ENCODE measurements around the gene GLIPR1. TPM values are rescaled to one million over a fixed set of nuclear protein-coding genes. Genes with fewer than 3 reads are reported as not detected.
"Not testable (repeated sequence)": the region's sequence is repeated elsewhere in the genome, so short reads cannot be mapped to it uniquely, and the experiment has no call there.

The GLIPR1 gene
- total RNA-seq, 4 donors from 2014 or later, result 3.0 to 8.0 (median 5.0) TPM

DNA sequence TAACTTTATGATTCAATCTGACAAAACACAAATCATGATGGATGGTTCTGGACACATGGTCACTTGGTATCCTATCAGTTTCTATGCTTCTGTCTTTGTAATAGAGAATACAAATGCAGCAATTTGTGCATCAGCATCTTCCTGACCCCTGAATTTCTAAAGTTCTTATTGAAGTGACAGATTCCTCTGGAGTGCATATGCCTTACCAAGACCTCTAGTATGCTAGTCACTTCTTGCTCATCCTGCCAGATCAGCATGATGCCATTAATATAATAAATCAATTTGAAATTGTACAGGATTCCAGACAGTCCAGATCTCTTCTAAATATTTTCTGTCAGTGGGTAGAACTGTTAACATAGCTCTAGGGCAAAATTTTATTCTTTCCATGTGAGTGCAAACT, 40.6 kb upstream of the GLIPR1 start:
- TF ChIP-seq POLR2A (IDR thresholded peaks at IDR 0.05), result no peak
- TF ChIP-seq, protein P1, sequence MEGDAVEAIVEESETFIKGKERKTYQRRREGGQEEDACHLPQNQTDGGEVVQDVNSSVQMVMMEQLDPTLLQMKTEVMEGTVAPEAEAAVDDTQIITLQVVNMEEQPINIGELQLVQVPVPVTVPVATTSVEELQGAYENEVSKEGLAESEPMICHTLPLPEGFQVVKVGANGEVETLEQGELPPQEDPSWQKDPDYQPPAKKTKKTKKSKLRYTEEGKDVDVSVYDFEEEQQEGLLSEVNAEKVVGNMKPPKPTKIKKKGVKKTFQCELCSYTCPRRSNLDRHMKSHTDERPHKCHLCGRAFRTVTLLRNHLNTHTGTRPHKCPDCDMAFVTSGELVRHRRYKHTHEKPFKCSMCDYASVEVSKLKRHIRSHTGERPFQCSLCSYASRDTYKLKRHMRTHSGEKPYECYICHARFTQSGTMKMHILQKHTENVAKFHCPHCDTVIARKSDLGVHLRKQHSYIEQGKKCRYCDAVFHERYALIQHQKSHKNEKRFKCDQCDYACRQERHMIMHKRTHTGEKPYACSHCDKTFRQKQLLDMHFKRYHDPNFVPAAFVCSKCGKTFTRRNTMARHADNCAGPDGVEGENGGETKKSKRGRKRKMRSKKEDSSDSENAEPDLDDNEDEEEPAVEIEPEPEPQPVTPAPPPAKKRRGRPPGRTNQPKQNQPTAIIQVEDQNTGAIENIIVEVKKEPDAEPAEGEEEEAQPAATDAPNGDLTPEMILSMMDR (IDR thresholded peaks at IDR 0.05), result no peak
- intact Hi-C loops (cut with DNase I), result no loop called here
- H3K4me1 ChIP-seq, result no peaks in the 10 kb centered on the region
- no peak overlapping the region for H3K4me3 ChIP-seq
- DNase-seq, result no peak
- H3K27ac ChIP-seq, result no peak overlapping the region
- H3K36me3 ChIP-seq, result no peaks in the 10 kb centered on the region
- peaks cover 0 to 14% (median 0%) of the 10 kb centered on the region in 4 donors for H3K27me3 ChIP-seq
- H3K9me3 ChIP-seq, result no peaks in the 10 kb centered on the region

DNA sequence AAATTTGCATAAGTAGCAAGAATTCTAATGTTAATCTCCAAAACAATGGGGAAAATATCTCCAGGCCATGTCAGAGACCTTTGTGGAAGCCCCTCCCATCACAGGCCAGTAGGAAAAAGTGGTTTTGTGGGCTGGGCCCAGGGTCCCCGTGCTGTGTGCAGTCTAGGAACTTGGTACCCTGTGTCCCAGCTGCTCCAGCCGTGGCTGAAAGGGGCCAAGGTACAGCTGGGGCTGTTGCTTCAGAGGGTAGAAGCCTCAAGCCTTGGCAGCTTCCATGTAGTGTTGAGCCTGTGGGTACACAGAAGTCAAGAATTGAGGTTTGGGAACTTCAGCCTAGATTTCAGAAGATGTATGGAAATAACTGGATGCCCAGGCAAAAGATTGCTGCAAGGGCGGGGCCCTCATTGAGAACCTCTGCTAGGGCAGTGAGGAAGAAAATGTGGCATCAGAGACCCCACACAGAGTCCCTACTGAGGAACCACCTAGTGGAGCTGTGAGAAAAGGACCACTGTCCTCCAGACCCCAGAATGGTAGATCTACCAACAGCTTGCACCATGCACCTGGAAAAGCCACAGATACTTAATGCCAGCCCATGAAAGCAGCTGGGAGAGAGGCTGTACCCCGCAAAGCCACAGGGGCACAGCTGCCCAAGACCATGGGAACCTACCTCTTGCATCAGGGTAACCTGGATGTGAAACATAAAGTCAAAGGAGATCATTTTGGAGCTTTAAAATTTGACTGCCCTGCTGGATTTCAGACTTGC, 38.7 kb upstream of the GLIPR1 start:
- H3K4me1 ChIP-seq; H3K4me3 ChIP-seq; H3K27ac ChIP-seq; H3K36me3 ChIP-seq; DNase-seq; intact Hi-C loops (cut with DNase I); H3K9me3 ChIP-seq: not testable (repeated sequence)
- 53 to 58% methylated on average over 2 to 3 of the region's 4 CpGs for WGBS, 2 donors
- peaks cover 0 to 14% (median 0%) of the 10 kb centered on the region in 4 donors for H3K27me3 ChIP-seq

DNA sequence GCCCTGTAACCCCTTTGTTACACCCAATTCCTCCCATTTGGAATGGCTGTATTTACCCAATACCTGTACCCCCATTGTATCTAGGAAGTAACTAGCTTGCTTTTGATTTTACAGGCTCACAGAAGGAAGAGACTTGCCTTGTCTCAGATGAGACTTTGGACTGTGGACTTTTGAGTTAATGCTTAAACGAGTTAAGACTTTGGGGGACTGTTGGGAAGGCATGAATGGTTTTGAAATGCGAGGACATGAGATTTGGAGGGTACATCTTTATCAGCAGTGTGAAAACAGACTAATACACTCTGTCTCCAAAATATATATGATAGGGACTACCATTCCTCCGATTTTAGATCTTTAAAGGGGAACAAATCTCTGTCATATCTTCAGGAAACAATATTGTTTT, 38.1 kb upstream of the GLIPR1 start:
- intact Hi-C loops (cut with DNase I); H3K27ac ChIP-seq; H3K36me3 ChIP-seq; H3K9me3 ChIP-seq; H3K4me3 ChIP-seq; DNase-seq; H3K4me1 ChIP-seq: not testable (repeated sequence)
- 52 to 70% methylated on average over 3 of the region's 3 CpGs for WGBS, 2 donors
- peaks cover 0 to 14% (median 0%) of the 10 kb centered on the region in 4 donors for H3K27me3 ChIP-seq

DNA sequence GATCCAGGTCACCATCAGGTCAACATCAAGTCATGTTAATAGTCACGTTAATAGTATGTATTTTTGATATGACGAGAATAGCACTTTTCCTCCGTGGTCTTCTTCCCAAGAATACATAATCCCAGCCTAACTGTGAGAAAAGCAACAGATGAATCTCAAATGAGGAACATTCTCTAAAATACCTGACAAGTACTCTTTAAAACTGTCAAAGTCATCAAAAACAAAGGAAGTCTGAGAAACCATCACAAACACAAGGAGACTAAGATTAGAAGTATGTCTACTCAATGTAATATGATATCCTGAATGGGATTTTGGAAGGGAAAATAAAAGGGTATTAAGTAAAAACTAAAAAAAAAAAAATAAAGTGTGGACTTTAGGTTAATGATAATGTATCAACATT, 36.8 kb upstream of the GLIPR1 start:
- Histone ChIP-seq H3K27me3 (peaks cover 0 to 14% (median 0%) of the 10 kb centered on the region in 4 donors), H3K9me3 (no peaks in the 10 kb centered on the region), H3K27ac (no peak overlapping the region), H3K36me3 (no peaks in the 10 kb centered on the region), H3K4me1 (no peaks in the 10 kb centered on the region), H3K4me3 (no peak overlapping the region)
- intact Hi-C loops (cut with DNase I), result no loop called here
- DNase-seq, result no peak
- WGBS, 2 donors, result 49 to 66% methylated on average over 3 of the region's 3 CpGs
- TF ChIP-seq POLR2A (IDR thresholded peaks at IDR 0.05), result no peak
- TF ChIP-seq, protein P1 (IDR thresholded peaks at IDR 0.05), result no peak

DNA sequence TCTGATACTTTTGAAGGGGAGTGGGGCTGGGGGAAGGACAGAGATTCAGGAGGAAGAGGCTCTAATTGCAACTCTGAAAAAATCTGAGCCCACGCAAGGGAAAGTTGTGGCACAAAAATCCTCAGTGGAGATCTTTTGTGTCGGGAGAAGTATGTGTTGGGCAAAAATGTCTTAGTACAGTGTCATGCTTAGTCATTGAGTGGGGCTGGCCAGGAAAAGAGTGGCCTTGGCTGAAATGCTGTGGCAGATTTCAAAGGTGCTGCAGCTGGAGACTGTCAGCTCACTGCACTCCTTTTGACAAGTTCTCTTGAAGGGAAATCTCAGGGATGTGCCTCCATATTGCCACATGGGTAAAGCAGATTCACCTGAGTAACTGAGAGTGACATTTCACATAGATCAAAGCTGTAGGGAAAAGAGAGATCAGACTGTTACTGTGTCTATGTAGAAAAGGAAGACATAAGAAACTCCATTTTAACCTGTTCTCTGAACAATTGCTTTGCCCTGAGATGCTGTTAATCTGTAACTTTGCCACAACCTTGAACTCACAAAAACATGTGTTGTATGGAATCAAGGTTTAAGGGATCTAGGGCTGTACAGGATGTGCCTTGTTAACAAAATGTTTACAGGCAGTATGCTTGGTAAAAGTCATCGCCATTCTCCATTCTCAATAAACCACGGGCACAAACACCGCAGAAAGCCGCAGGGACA, 36.0 kb upstream of the GLIPR1 start:
- Histone ChIP-seq H3K9me3 (no peaks in the 10 kb centered on the region), H3K4me1 (no peaks in the 10 kb centered on the region), H3K27me3 (peaks cover 0 to 14% (median 0%) of the 10 kb centered on the region in 4 donors), H3K36me3 (no peaks in the 10 kb centered on the region), H3K4me3 (no peak overlapping the region), H3K27ac (no peak overlapping the region)
- intact Hi-C loops (cut with DNase I), result no loop called here
- DNase-seq, result no peak
- no peak for TF ChIP-seq POLR2A (IDR thresholded peaks at IDR 0.05)
- TF ChIP-seq, protein P1 (IDR thresholded peaks at IDR 0.05), result no peak
- 79 to 83% methylated on average over 5 to 6 of the region's 6 CpGs for WGBS, 2 donors

DNA sequence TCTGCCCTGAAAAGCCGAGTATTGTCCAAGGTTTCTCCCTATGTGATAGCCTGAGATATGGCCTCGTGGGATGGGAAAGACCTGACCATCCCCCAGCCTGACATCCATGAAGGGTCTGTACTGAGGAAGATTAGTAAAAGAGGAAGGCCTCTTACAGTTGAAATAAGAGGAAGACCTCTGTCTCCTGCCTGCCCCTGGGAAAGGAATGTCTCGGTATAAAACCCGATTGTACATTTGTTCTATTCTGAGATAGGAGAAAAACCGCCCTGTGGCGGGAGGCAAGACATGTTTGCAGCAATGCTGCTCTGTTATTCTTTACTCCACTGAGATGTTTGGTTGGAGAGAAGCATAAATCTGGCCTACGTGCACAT, 35.4 kb upstream of the GLIPR1 start:
- H3K27ac ChIP-seq; intact Hi-C loops (cut with DNase I); H3K9me3 ChIP-seq; H3K36me3 ChIP-seq; H3K4me3 ChIP-seq; DNase-seq; H3K4me1 ChIP-seq: not testable (repeated sequence)
- WGBS, 2 donors, result 77 to 87% methylated on average over 6 to 7 of the region's 7 CpGs
- peaks cover 0 to 14% (median 0%) of the 10 kb centered on the region in 4 donors for H3K27me3 ChIP-seq

Measured in esophagus squamous epithelium (tissue), 5 donors.